Fibroblast of lung (primary cell): ENCODE data around the gene MAPK8IP3.

Source experiments
- CTCF ChIP-seq, 2 donors: IDR thresholded peaks in 1 of 2; conservative IDR thresholded peaks in 1 of 2; 1 replicate in 1 of 2; 2 replicates in 1 of 2; pipeline ENCODE4 v1.5.1; 2011 to 2012; ENCODE audit warnings: low read length in 2 of 2, control low read depth in 1 of 2, inconsistent platforms in 1 of 2, low read depth in 1 of 2, mild to moderate bottlenecking in 1 of 2
- EZH2 ChIP-seq: IDR thresholded peaks from 2 replicates; pipeline ENCODE4 v1.5.1; 2012; ENCODE audit warnings: low read length, control low read depth, mild to moderate bottlenecking; ENCODE audit errors: missing control alignments

- no peak for TF ChIP-seq CTCF (conservative IDR thresholded peaks at IDR 0.05 in 1 of 2, IDR thresholded peaks at IDR 0.05 in 1 of 2; ENCODE audit: low read depth in 1 of 2, low read length in 2 of 2)
- no peak for TF ChIP-seq EZH2
Observed at GRCh38 chr16:1817276-1817589, 111.2 kb downstream of the MAPK8IP3 start.
